Measurements from ENCODE around the gene VPS13D. TPM values are rescaled to one million over a fixed set of nuclear protein-coding genes. Genes with fewer than 3 reads are reported as not detected.

Gene VPS13D
- total and polyA plus RNA-seq, 9 donors = 19.8 to 59.3 (median 41.8) TPM

GRCh38 chr1:12230549-12231275 lies 882 bp downstream of the VPS13D start:
- Histone ChIP-seq H3K4me3 (peak overlapping the region; percentile 100), H3K4me1 (ENCODE audit: insufficient read depth) (peaks cover 5% of the 10 kb centered on the region), H3K9me3 (no peaks in the 10 kb centered on the region), H3K36me3 (no peaks in the 10 kb centered on the region), H3K27me3 (no peaks in the 10 kb centered on the region), H3K27ac (peak overlapping the region; percentile 50 to 83)
- peak; percentile 26 to 64 (median 43) for DNase-seq
- WGBS, 3 donors = 0 to 1% (median 0%) methylated on average over 36 of the region's 36 CpGs
- TF ChIP-seq POLR2A (IDR thresholded peaks at IDR 0.05) (no peak), CTCF (IDR thresholded peaks at IDR 0.05) (no peak), EP300 (IDR thresholded peaks at IDR 0.05) (no peak)
- intact Hi-C loops (cut with DNase I) = no loop called here

GRCh38 chr1:12231276-12231595 lies 1.4 kb downstream of the VPS13D start:
- TF ChIP-seq POLR2A (IDR thresholded peaks at IDR 0.05) (no peak), CTCF (IDR thresholded peaks at IDR 0.05) (no peak), EP300 (IDR thresholded peaks at IDR 0.05) (no peak)
- no peak for DNase-seq
- Histone ChIP-seq H3K4me3 (peak overlapping the region; percentile 100), H3K4me1 (ENCODE audit: insufficient read depth) (peaks cover 5% of the 10 kb centered on the region), H3K27ac (peak overlapping the region; percentile 50 to 83), H3K9me3 (no peaks in the 10 kb centered on the region), H3K27me3 (no peaks in the 10 kb centered on the region), H3K36me3 (no peaks in the 10 kb centered on the region)
- intact Hi-C loops (cut with DNase I) = no loop called here
- 4 to 7% (median 5%) methylated on average over 4 of the region's 4 CpGs for WGBS, 3 donors

- Histone ChIP-seq H3K27ac (no peak overlapping the region), H3K4me1 (ENCODE audit: insufficient read depth) (peaks cover 5% of the 10 kb centered on the region), H3K27me3 (no peaks in the 10 kb centered on the region), H3K4me3 (no peak overlapping the region), H3K9me3 (no peaks in the 10 kb centered on the region), H3K36me3 (no peaks in the 10 kb centered on the region)
- 91 to 96% (median 94%) methylated on average over 2 of the region's 2 CpGs for WGBS, 3 donors
- DNase-seq = no peak
- intact Hi-C loops (cut with DNase I) = no loop called here
- no peak for TF ChIP-seq POLR2A (IDR thresholded peaks at IDR 0.05)
- no peak for TF ChIP-seq EP300 (IDR thresholded peaks at IDR 0.05)
- no peak for TF ChIP-seq CTCF (IDR thresholded peaks at IDR 0.05)
These were observed 2.4 kb downstream of the VPS13D start for GRCh38 chr1:12232221-12232620.

- intact Hi-C loops (cut with DNase I) = no loop called here
- 64 to 72% (median 65%) methylated on average over 2 of the region's 2 CpGs for WGBS, 3 donors
- Histone ChIP-seq H3K4me3 (no peak overlapping the region), H3K27ac (no peak overlapping the region), H3K4me1 (ENCODE audit: insufficient read depth) (no peaks in the 10 kb centered on the region), H3K36me3 (no peaks in the 10 kb centered on the region), H3K9me3 (no peaks in the 10 kb centered on the region), H3K27me3 (no peaks in the 10 kb centered on the region)
- TF ChIP-seq POLR2A (IDR thresholded peaks at IDR 0.05) (no peak), EP300 (IDR thresholded peaks at IDR 0.05) (no peak), CTCF (IDR thresholded peaks at IDR 0.05) (no peak)
- DNase-seq = no peak
These were observed 14.2 kb downstream of the VPS13D start for GRCh38 chr1:12244078-12244477.

All from ovary (tissue), 9 donors.